Hepatocyte (in vitro differentiated cells): ENCODE data around the gene SPO11. TPM values are rescaled to one million over a fixed set of nuclear protein-coding genes. Genes with fewer than 3 reads are reported as not detected.
A peak's percentile ranks its signal among the peaks of the same experiment; 100 is the strongest.

Experiments used
- DNase-seq: peaks from one replicate; pipeline ENCODE4 v3.0.0-alpha.2; 2016; ENCODE audit warnings: low spot score
- H2AFZ ChIP-seq: fragments of 200-600 bp; sonication (generic); 2 replicates; pipeline ENCODE4 v1.6.0; 2016; ENCODE audit warnings: antibody characterized with exemption, mild to moderate bottlenecking
- H3K27ac ChIP-seq: fragments of 200-600 bp; sonication (generic); 2 replicates; pipeline ENCODE4 v1.5.1; 2016; ENCODE audit warnings: mild to moderate bottlenecking
- H3K27me3 ChIP-seq: fragments of 200-600 bp; sonication (generic); 2 replicates; pipeline ENCODE4 v1.6.1; 2016
- H3K36me3 ChIP-seq: fragments of 200-600 bp; sonication (generic); replicated peaks from 2 replicates; pipeline ENCODE4 v1.5.1; 2016; ENCODE audit warnings: low read depth; ENCODE audit not compliant: insufficient read depth
- H3K4me1 ChIP-seq: fragments of 200-600 bp; sonication (generic); 2 replicates; pipeline ENCODE4 v1.5.1; 2016; ENCODE audit warnings: mild to moderate bottlenecking, moderate library complexity; ENCODE audit not compliant: insufficient read depth
- H3K4me2 ChIP-seq: fragments of 200-600 bp; sonication (generic); 2 replicates; pipeline ENCODE4 v1.6.0; 2016
- H3K4me3 ChIP-seq: fragments of 200-600 bp; sonication (generic); 2 replicates; pipeline ENCODE4 v1.5.1; 2016; ENCODE audit warnings: mild to moderate bottlenecking
- H3K79me2 ChIP-seq: fragments of 200-600 bp; sonication (generic); 2 replicates; pipeline ENCODE4 v1.6.0; 2017; ENCODE audit warnings: mild to moderate bottlenecking
- H3K9me2 ChIP-seq: fragments of 200-600 bp; sonication (generic); replicated peaks from 2 replicates; pipeline ENCODE4 v1.6.0; 2017; ENCODE audit warnings: mild to moderate bottlenecking; ENCODE audit not compliant: insufficient read depth
- H3K9me3 ChIP-seq: fragments of 200-600 bp; sonication (generic); 2 replicates; pipeline ENCODE4 v1.5.1; 2016; ENCODE audit warnings: low read depth, mild to moderate bottlenecking
- H4K20me1 ChIP-seq: fragments of 200-600 bp; sonication (generic); 2 replicates; pipeline ENCODE4 v1.6.0; 2016; ENCODE audit warnings: mild to moderate bottlenecking; ENCODE audit not compliant: insufficient read depth, poor library complexity, severe bottlenecking
- CTCF ChIP-seq: fragments of 200-600 bp; sonication (generic); IDR thresholded peaks from 2 replicates; pipeline ENCODE4 v1.5.1; 2016; ENCODE audit warnings: antibody characterized with exemption, mild to moderate bottlenecking; ENCODE audit not compliant: poor library complexity
- EZH2 ChIP-seq: fragments of 200-600 bp; sonication (generic); IDR thresholded peaks from 2 replicates; pipeline ENCODE4 v1.6.1; 2016; ENCODE audit warnings: antibody characterized with exemption, mild to moderate bottlenecking, borderline replicate concordance
- EZH2phosphoT487 ChIP-seq: fragments of 200-600 bp; sonication (generic); IDR thresholded peaks from one replicate; pipeline ENCODE4 v1.6.1; 2018; ENCODE audit warnings: antibody characterized with exemption, mild to moderate bottlenecking, low read depth, moderate library complexity; ENCODE audit not compliant: unreplicated experiment, severe bottlenecking
- WGBS: methylation state at CpG from one replicate; pipeline ENCODE4 v1.1.6; 2016; ENCODE audit warnings: low lambda C conversion rate; ENCODE audit errors: missing lambda C conversion rate; 5-methylcytosine and 5-hydroxymethylcytosine counted together
- polyA plus RNA-seq: library from polyadenylated mRNA; unstranded; fragments of >200 nt; fragmentation: Nextera tagmentation; extraction: Ambion mirVana; gene quantifications from 2 replicates; pipeline ENCODE4 v1.2.1, GENCODE V29; 2016
- total RNA-seq: library from RNA; depleted of rRNA; stranded (reverse); fragments of >200 nt; gene quantifications from 2 replicates; pipeline ENCODE4 v1.2.3, GENCODE V29; 2014

Gene SPO11
- total and polyA plus RNA-seq, 2 experiments from 2014 or later: not detected

- no peaks in the 10 kb centered on the region for H4K20me1 ChIP-seq
- no peak overlapping the region for H3K4me2 ChIP-seq
- H3K4me1 ChIP-seq: no peaks in the 10 kb centered on the region
- no peak overlapping the region for H3K4me3 ChIP-seq
- no peaks in the 10 kb centered on the region for H3K79me2 ChIP-seq
- 97% methylated on average over 12 of the region's 12 CpGs for WGBS
- no peaks in the 10 kb centered on the region for H3K9me3 ChIP-seq
- H2AFZ ChIP-seq: no peak overlapping the region
- no peak for DNase-seq
- H3K9me2 ChIP-seq: no peaks in the 10 kb centered on the region
- peaks cover 1% of the 10 kb centered on the region for H3K27me3 ChIP-seq
- no peaks in the 10 kb centered on the region for H3K36me3 ChIP-seq
- no peak overlapping the region for H3K27ac ChIP-seq
- TF ChIP-seq CTCF (no peak), EZH2phosphoT487 (no peak), EZH2 (no peak)
Measured at GRCh38 chr20:57325632-57326356, 3.8 kb upstream of the SPO11 start.

- WGBS: 42% methylated on average over 8 of the region's 8 CpGs
- TF ChIP-seq EZH2 (no peak), EZH2phosphoT487 (no peak), CTCF (no peak)
- Histone ChIP-seq H3K4me2 (no peak overlapping the region), H3K36me3 (no peaks in the 10 kb centered on the region), H3K9me3 (no peaks in the 10 kb centered on the region), H4K20me1 (no peaks in the 10 kb centered on the region), H3K4me1 (no peaks in the 10 kb centered on the region), H3K27me3 (peaks cover 7% of the 10 kb centered on the region), H3K79me2 (no peaks in the 10 kb centered on the region), H3K4me3 (no peak overlapping the region), H2AFZ (no peak overlapping the region), H3K27ac (no peak overlapping the region), H3K9me2 (no peaks in the 10 kb centered on the region)
- peak; percentile 65 for DNase-seq
Measured at GRCh38 chr20:57326667-57327455, 2.7 kb upstream of the SPO11 start.

GRCh38 chr20:57327820-57328219 is 1.8 kb upstream of the SPO11 start:
- peaks cover 7% of the 10 kb centered on the region for H3K27me3 ChIP-seq
- no peaks in the 10 kb centered on the region for H3K4me1 ChIP-seq
- no peak overlapping the region for H3K27ac ChIP-seq
- TF ChIP-seq EZH2phosphoT487 (no peak), CTCF (no peak), EZH2 (no peak)
- no peak overlapping the region for H2AFZ ChIP-seq
- no peak for DNase-seq
- 92% methylated on average over 6 of the region's 6 CpGs for WGBS
- no peak overlapping the region for H3K4me2 ChIP-seq
- no peak overlapping the region for H3K4me3 ChIP-seq
- no peaks in the 10 kb centered on the region for H3K9me2 ChIP-seq
- H3K36me3 ChIP-seq: no peaks in the 10 kb centered on the region
- no peaks in the 10 kb centered on the region for H3K79me2 ChIP-seq
- no peaks in the 10 kb centered on the region for H4K20me1 ChIP-seq
- no peaks in the 10 kb centered on the region for H3K9me3 ChIP-seq
